H1 (cell line): ENCODE results near the gene PRKCZ. TPM values are rescaled to one million over a fixed set of nuclear protein-coding genes. Genes with fewer than 3 reads are reported as not detected.

Experiments used
- CTCF ChIA-PET: fragments of 300-600 bp; sonication (Branson Sonifier 250); formaldehyde crosslinking; loops from one replicate; lab custom pipeline; 2021; ENCODE audit not compliant: partially characterized antibody; lab: Charles Lee
- POLR2A ChIA-PET: fragments of 300-600 bp; sonication (Branson Sonifier 250); formaldehyde crosslinking; loops from one replicate; lab custom pipeline; 2021; ENCODE audit warnings: inconsistent platforms; ENCODE audit not compliant: partially characterized antibody; lab: Charles Lee
- DNase-seq, 2 experiments: peaks; one replicate each; pipeline versions ENCODE4 v3.0.0 to v3.0.0-alpha.2; 2010 to 2022; ENCODE audit warnings: low spot score in 2 of 2, low read depth in 1 of 2, mixed read lengths in 1 of 2
- FAIRE-seq: peaks from 2 replicates; lab custom pipeline; 2011; peaks lifted over from hg19 to GRCh38; lab: Jason Lieb, UNC
- H2AFZ ChIP-seq: 2 replicates; pipeline ENCODE4 v1.8.1; 2012; ENCODE audit warnings: low read length, inconsistent platforms
- H2AK5ac ChIP-seq: 2 replicates; pipeline ENCODE4 v1.6.1; 2013; ENCODE audit warnings: low read depth, low read length
- H2BK120ac ChIP-seq: replicated peaks from 2 replicates; pipeline ENCODE3; 2013; ENCODE audit warnings: low read depth, low read length, inconsistent platforms
- H2BK12ac ChIP-seq: 2 replicates; pipeline ENCODE4 v1.6.1; 2013; ENCODE audit warnings: low read depth, low read length
- H2BK15ac ChIP-seq: 2 replicates; pipeline ENCODE4 v1.6.1; 2013; ENCODE audit warnings: low read length
- H2BK20ac ChIP-seq: 2 replicates; pipeline ENCODE4 v1.6.1; 2013; ENCODE audit warnings: low read length
- H2BK5ac ChIP-seq: 2 replicates; pipeline ENCODE4 v1.6.1; 2013; ENCODE audit warnings: low read depth, low read length
- H3K14ac ChIP-seq: 2 replicates; pipeline ENCODE4 v1.6.1; 2013; ENCODE audit warnings: inconsistent platforms; ENCODE audit not compliant: insufficient read length
- H3K18ac ChIP-seq: 2 replicates; pipeline ENCODE4 v1.6.1; 2013; ENCODE audit warnings: low read length; ENCODE audit errors: extremely low read depth
- H3K23ac ChIP-seq: 2 replicates; pipeline ENCODE4 v1.6.1; 2013; ENCODE audit warnings: inconsistent platforms; ENCODE audit not compliant: insufficient read length
- H3K23me2 ChIP-seq: 2 replicates; pipeline ENCODE4 v1.6.1; 2013; ENCODE audit warnings: low read depth, low read length
- H3K27ac ChIP-seq: 2 replicates; pipeline ENCODE4 v1.6.1; 2011; ENCODE audit warnings: low read depth, low read length, inconsistent platforms
- H3K27me3 ChIP-seq, 4 experiments: replicated peaks in 1 of 4; 1 replicate in 1 of 4; 2 replicates in 3 of 4; pipeline versions ENCODE4 v1.6.1 to v1.8.1; 2011 to 2013; ENCODE audit warnings: low read length in 3 of 4, mild to moderate bottlenecking in 3 of 4, inconsistent platforms in 2 of 4, mixed read lengths in 2 of 4, moderate library complexity in 1 of 4; ENCODE audit not compliant: control insufficient read depth in 3 of 4, insufficient read depth in 3 of 4; ENCODE audit errors: extremely low read depth in 1 of 4
- H3K36me3 ChIP-seq, 4 experiments: 2 replicates each; pipeline versions ENCODE4 v1.6.1 to v1.8.1; 2011 to 2013; ENCODE audit warnings: mild to moderate bottlenecking in 4 of 4, low read length in 3 of 4, moderate library complexity in 2 of 4, control low read depth in 1 of 4, inconsistent platforms in 1 of 4; ENCODE audit not compliant: insufficient read depth in 4 of 4, control insufficient read depth in 2 of 4
- H3K4ac ChIP-seq: replicated peaks from 2 replicates; pipeline ENCODE3; 2013; ENCODE audit warnings: low read length, low read depth, mixed read lengths, inconsistent platforms; ENCODE audit not compliant: insufficient read length
- H3K4me1 ChIP-seq, 4 experiments: replicated peaks in 1 of 4; 1 replicate in 1 of 4; 2 replicates in 3 of 4; pipeline versions ENCODE4 v1.6.1 to v1.8.1; 2011 to 2013; ENCODE audit warnings: low read length in 3 of 4, inconsistent platforms in 2 of 4, mixed read lengths in 1 of 4; ENCODE audit not compliant: insufficient read depth in 4 of 4, control insufficient read depth in 3 of 4
- H3K4me2 ChIP-seq, 2 experiments: 2 replicates each; pipeline versions ENCODE4 v1.6.1 to v1.8.1; 2011 to 2013; ENCODE audit warnings: low read depth in 2 of 2, low read length in 2 of 2, control low read depth in 1 of 2, inconsistent platforms in 1 of 2, mild to moderate bottlenecking in 1 of 2; ENCODE audit not compliant: insufficient read depth in 1 of 2
- H3K4me3 ChIP-seq, 4 experiments: fragments of 200-600, 300-600 bp in 1 of 4; sonication (generic), shearing (Covaris generic), sonication (Bioruptor Twin) in 1 of 4; 2 replicates each; pipeline versions ENCODE4 v1.5.1 to v1.8.1; 2011 to 2016; ENCODE audit warnings: low read length in 4 of 4, low read depth in 3 of 4, control low read depth in 2 of 4, inconsistent platforms in 2 of 4, mild to moderate bottlenecking in 2 of 4, mixed read lengths in 1 of 4, moderate library complexity in 1 of 4; ENCODE audit not compliant: insufficient read depth in 2 of 4; ENCODE audit errors: extremely low read depth in 1 of 4
- H3K56ac ChIP-seq: replicated peaks from 2 replicates; pipeline ENCODE3; 2013; ENCODE audit warnings: low read depth, mild to moderate bottlenecking, mixed read lengths, low read length, inconsistent platforms; ENCODE audit not compliant: insufficient read length
- H3K79me1 ChIP-seq: 2 replicates; pipeline ENCODE4 v1.6.1; 2013; ENCODE audit warnings: low read depth, low read length, control low read depth
- H3K79me2 ChIP-seq, 2 experiments: 2 replicates each; pipeline versions ENCODE4 v1.6.1 to v1.8.1; 2012 to 2013; ENCODE audit warnings: low read length in 2 of 2, mild to moderate bottlenecking in 2 of 2, inconsistent platforms in 1 of 2; ENCODE audit not compliant: insufficient read depth in 2 of 2, control insufficient read depth in 1 of 2
- H3K9ac ChIP-seq, 4 experiments: replicated peaks in 1 of 4; 1 replicate in 1 of 4; 2 replicates in 3 of 4; pipeline versions ENCODE4 v1.6.1 to v1.8.1; 2011 to 2013; ENCODE audit warnings: low read depth in 3 of 4, low read length in 3 of 4, control low read depth in 2 of 4, mild to moderate bottlenecking in 2 of 4, moderate library complexity in 2 of 4, inconsistent platforms in 1 of 4; ENCODE audit errors: extremely low read depth in 1 of 4
- H3K9me3 ChIP-seq, 2 experiments: 2 replicates each; pipeline versions ENCODE4 v1.6.1 to v1.8.1; 2012 to 2013; ENCODE audit warnings: mild to moderate bottlenecking in 2 of 2, moderate library complexity in 2 of 2, control low read depth in 1 of 2, inconsistent platforms in 1 of 2, low read depth in 1 of 2, low read length in 1 of 2, mixed read lengths in 1 of 2; ENCODE audit not compliant: insufficient read depth in 2 of 2
- H4K20me1 ChIP-seq, 2 experiments: replicated peaks in 1 of 2; 2 replicates each; pipeline versions ENCODE3 to v1.8.1; 2011 to 2013; ENCODE audit warnings: inconsistent platforms in 2 of 2, low read length in 2 of 2, mild to moderate bottlenecking in 1 of 2; ENCODE audit not compliant: insufficient read depth in 2 of 2, control insufficient read depth in 1 of 2
- H4K5ac ChIP-seq: 2 replicates; pipeline ENCODE4 v1.6.1; 2013; ENCODE audit warnings: low read length, low read depth, mixed read lengths, inconsistent platforms; ENCODE audit not compliant: insufficient read length
- H4K8ac ChIP-seq: 2 replicates; pipeline ENCODE4 v1.8.0; 2013; ENCODE audit warnings: mild to moderate bottlenecking, moderate library complexity, low read length, inconsistent platforms; ENCODE audit not compliant: insufficient read depth; ENCODE audit errors: extremely low read depth
- H4K91ac ChIP-seq: replicated peaks from 2 replicates; pipeline ENCODE3; 2013; ENCODE audit warnings: low read length, mixed read lengths, inconsistent platforms; ENCODE audit not compliant: insufficient read length
- ATF2 ChIP-seq: IDR thresholded peaks from 2 replicates; pipeline ENCODE4 v1.6.1; 2012; ENCODE audit warnings: low read length, inconsistent platforms
- CBX5 ChIP-seq: fragments of 300-800, 300-1000 bp; sonication (generic); IDR thresholded peaks from 2 replicates; pipeline ENCODE4 v1.7.1; 2016; ENCODE audit warnings: antibody characterized with exemption, low read length, low read depth
- E2F6 ChIP-seq: IDR thresholded peaks from 2 replicates; pipeline ENCODE4 v1.6.1; 2012; ENCODE audit warnings: inconsistent platforms
- HDAC2 ChIP-seq, 2 experiments: fragments of 300-600 bp in 1 of 2; sonication (generic) in 1 of 2; IDR thresholded peaks; 2 replicates each; pipeline ENCODE4 v1.6.1; 2011 to 2012; ENCODE audit warnings: low read depth in 2 of 2, low read length in 2 of 2, mild to moderate bottlenecking in 2 of 2, moderate library complexity in 2 of 2, borderline replicate concordance in 1 of 2, inconsistent platforms in 1 of 2
- POU5F1 ChIP-seq: IDR thresholded peaks from 2 replicates; pipeline ENCODE4 v1.6.1; 2011; ENCODE audit warnings: low read depth, mild to moderate bottlenecking, low read length, moderate library complexity
- SAP30 ChIP-seq: fragments of 300-600 bp; sonication (generic); IDR thresholded peaks from 2 replicates; pipeline ENCODE4 v1.7.1; 2012; ENCODE audit warnings: low read length, moderate library complexity, mild to moderate bottlenecking, inconsistent platforms; ENCODE audit not compliant: insufficient read depth, insufficient replicate concordance
- SIRT6 ChIP-seq: IDR thresholded peaks from one replicate; pipeline ENCODE4 v1.7.1; 2012; ENCODE audit warnings: low read length, inconsistent platforms
- SP1 ChIP-seq: IDR thresholded peaks from 2 replicates; pipeline ENCODE4 v1.6.1; 2011; ENCODE audit warnings: low read depth, low read length
- WGBS, 2 experiments: shearing (Covaris generic) in 1 of 2; methylation state at CpG; one replicate each; pipeline versions ENCODE4 v1.1.6 to v1.1.7; 2013 to 2015; ENCODE audit warnings: low lambda C conversion rate in 2 of 2, mixed read lengths in 2 of 2, inconsistent platforms in 1 of 2, low coverage in 1 of 2, missing lambda C conversion rate in 1 of 2; ENCODE audit not compliant: insufficient replicate concordance in 2 of 2, insufficient coverage in 1 of 2, insufficient read length in 1 of 2; ENCODE audit errors: extremely low coverage in 1 of 2, missing lambda C conversion rate in 1 of 2; 5-methylcytosine and 5-hydroxymethylcytosine counted together
- polyA plus RNA-seq, 7 experiments: library from polyadenylated mRNA; depleted of rRNA in 3 of 7; stranded (reverse) in 5 of 7; unstranded in 2 of 7; fragments of >200 nt in 5 of 7; fragments of 200-250 nt in 2 of 7; gene quantifications; 1 replicate in 5 of 7; 2 replicates in 1 of 7; 4 replicates in 1 of 7; pipeline versions ENCODE4 v1.2.1 to v1.2.3, GENCODE V29; 2011 to 2013; ENCODE audit warnings: missing spikeins in 2 of 7, mixed read lengths in 2 of 7
- total RNA-seq: library from RNA; stranded (reverse); fragmentation: NEBNext Ultra II Directional; extraction: Animal tissue kit (Norgen Biotek cat#: 25700); gene quantifications from 2 replicates; pipeline ENCODE4 v1.2.1, GENCODE V29; 2021

The PRKCZ gene
- total and polyA plus RNA-seq, 2 of the 8 experiments (the other 6 are each of a cell fraction or from before 2014, with no cell fraction given): 37.4 to 45.1 TPM

- Histone ChIP-seq H3K36me3 (peaks cover 0 to 14% (median 7%) of the 10 kb centered on the region in 4 experiments; a peak in 5 of 8 replicates), H3K23me2 (peaks cover 2% of the 10 kb centered on the region; the same call in 1 of the 2 replicates), H2BK5ac (no peak overlapping the region; the same call in 1 of the 2 replicates), H2BK20ac (no peak overlapping the region), H4K8ac (peak overlapping the region; percentile 68; the same call in 1 of the 2 replicates), H2AK5ac (no peak overlapping the region), H3K56ac (no peak overlapping the region), H4K91ac (no peak overlapping the region), H3K9me3 (no peaks in the 10 kb centered on the region), H3K27ac (no peak overlapping the region), H3K14ac (no peak overlapping the region), H4K5ac (no peak overlapping the region), H3K79me1 (no peaks in the 10 kb centered on the region), H2BK15ac (no peak overlapping the region), H3K4me3 (no peak overlapping the region), H3K4ac (no peak overlapping the region), H3K18ac (no peak overlapping the region), H3K4me2 (no peak overlapping the region), H3K79me2 (no peaks in the 10 kb centered on the region), H2BK12ac (no peak overlapping the region), H2AFZ (no peak overlapping the region), H3K23ac (no peak overlapping the region), H3K4me1 (no peaks in the 10 kb centered on the region; a peak in 1 of 7 replicates), H2BK120ac (no peak overlapping the region), H4K20me1 (peaks cover 0 to 8% of the 10 kb centered on the region in 2 experiments), H3K9ac (no peak overlapping the region), H3K27me3 (no peaks in the 10 kb centered on the region)
- DNase-seq: no peak
- POLR2A ChIA-PET: interaction anchor here (1.1 kb wide), 1 partner anchor 7 kb away, joined by 3 read pairs; no protein-coding TSS in a partner anchor
- WGBS, 2 experiments: 96% methylated on average over 52 of the region's 58 CpGs; no CpG with 5 or more reads in 1 of the 2 experiments
- CTCF ChIA-PET: interaction anchor here (0.8 to 1.0 kb wide), 2 partner anchors 8 to 177 kb away, joined by 3 read pairs; no protein-coding TSS in a partner anchor
- no peak for FAIRE-seq
- no peak for TF ChIP-seq HDAC2 (IDR thresholded peaks at IDR 0.05; ENCODE audit: borderline replicate concordance in 1 of 2, low read depth in 2 of 2, low read length in 2 of 2)
- no peak for TF ChIP-seq E2F6
- TF ChIP-seq SAP30: no peak
- TF ChIP-seq SP1: no peak
- TF ChIP-seq POU5F1: no peak
- TF ChIP-seq ATF2: no peak
- no peak for TF ChIP-seq CBX5
- no peak for TF ChIP-seq SIRT6
These were observed 130.4 kb downstream of the PRKCZ start for GRCh38 chr1:2180297-2181245.
